IPS-18c (cell line): Measurements from ENCODE around the gene ZFR.
"Not testable (repeated sequence)": the region's sequence is repeated elsewhere in the genome, so short reads cannot be mapped to it uniquely, and the experiment has no call there.

Experiments
- H3K4me3 ChIP-seq: 2 replicates; pipeline ENCODE4 v1.7.0; 2013; ENCODE audit warnings: low read depth, mild to moderate bottlenecking, low read length, moderate library complexity; ENCODE audit not compliant: insufficient read depth
- H3K9me3 ChIP-seq: one replicate; pipeline ENCODE4 v1.6.1; 2013; ENCODE audit warnings: mild to moderate bottlenecking, low read length, moderate library complexity; ENCODE audit not compliant: control insufficient read depth, insufficient read depth

Gene ZFR

GRCh38 chr5:32458880-32459495 lies 14.4 kb upstream of the ZFR start:
- H3K4me3 ChIP-seq: no peak overlapping the region
- no peaks in the 10 kb centered on the region for H3K9me3 ChIP-seq

GRCh38 chr5:32455311-32455710 lies 10.8 kb upstream of the ZFR start:
- no peak overlapping the region for H3K4me3 ChIP-seq

GRCh38 chr5:32454821-32455220 lies 10.3 kb upstream of the ZFR start:
- no peak overlapping the region for H3K4me3 ChIP-seq
- H3K9me3 ChIP-seq: no peaks in the 10 kb centered on the region

More at GRCh38 chr5:32455311-32455710, 10.8 kb upstream of the ZFR start:
- H3K9me3 ChIP-seq: no peaks in the 10 kb centered on the region

GRCh38 chr5:32453916-32454315 lies 9.4 kb upstream of the ZFR start:
- no peak overlapping the region for H3K4me3 ChIP-seq
- H3K9me3 ChIP-seq: no peaks in the 10 kb centered on the region

DNA sequence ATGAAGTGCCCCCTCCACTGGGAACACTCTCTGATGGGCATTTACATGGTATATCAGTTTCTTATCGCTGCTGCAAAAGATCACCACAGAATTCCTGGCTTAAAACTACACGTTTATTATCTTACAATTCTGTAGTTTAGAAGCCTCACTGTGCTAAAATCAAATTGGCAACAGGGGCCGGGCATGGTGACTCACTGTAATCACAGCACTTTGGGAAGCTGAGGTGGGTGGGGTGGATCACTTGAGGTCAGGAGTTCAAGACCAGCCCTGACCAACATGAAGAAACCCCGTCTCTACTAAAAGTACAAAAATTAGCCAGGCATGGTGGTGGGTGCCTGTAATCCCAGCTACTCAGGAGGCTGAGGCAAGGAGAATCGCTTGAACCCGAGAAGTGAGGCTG lies 7.8 kb upstream of the ZFR start:
- H3K9me3 ChIP-seq, H3K4me3 ChIP-seq: not testable (repeated sequence)

DNA sequence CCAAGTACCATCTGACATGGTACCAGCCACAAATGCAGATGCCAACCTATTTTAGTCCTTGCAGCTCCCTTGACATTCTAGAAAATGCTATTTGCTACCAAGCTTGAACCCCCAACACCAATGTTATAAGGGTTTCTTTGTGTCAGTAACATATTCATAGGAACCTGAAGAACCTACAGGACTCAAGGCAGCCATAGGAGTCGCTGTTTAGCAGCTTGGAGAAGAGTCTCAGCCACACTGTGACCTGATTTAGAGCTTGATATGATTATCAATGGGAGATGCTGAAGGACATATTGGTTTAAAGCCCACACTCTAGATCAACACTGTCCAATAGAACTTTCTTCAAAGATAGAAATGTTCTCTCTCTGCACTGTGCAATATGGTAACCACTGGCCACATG lies 6.4 kb upstream of the ZFR start:
- peaks cover 3% of the 10 kb centered on the region for H3K9me3 ChIP-seq
- no peak overlapping the region for H3K4me3 ChIP-seq

GRCh38 chr5:32449262-32449661 lies 4.7 kb upstream of the ZFR start:
- H3K9me3 ChIP-seq: peaks cover 3% of the 10 kb centered on the region
- H3K4me3 ChIP-seq: no peak overlapping the region

DNA sequence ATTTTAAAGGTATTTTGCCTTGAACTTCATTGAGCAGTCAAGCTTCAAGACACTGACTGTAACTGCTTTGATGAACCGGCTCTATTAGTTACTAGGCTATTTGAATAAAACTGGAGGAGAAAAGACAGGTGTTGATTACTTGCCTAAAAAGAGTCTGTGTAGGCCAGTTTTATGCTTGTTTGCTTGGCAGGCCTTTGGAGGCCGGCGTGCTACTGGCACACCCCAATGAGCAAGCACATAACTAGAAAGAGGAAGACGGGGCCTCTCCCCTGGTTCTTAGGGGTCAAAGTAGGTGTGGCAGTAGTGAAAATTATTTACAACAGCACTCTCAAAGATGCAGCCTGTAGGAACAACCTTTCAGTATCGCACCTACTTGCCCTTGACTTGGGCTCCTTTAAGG lies 2.1 kb upstream of the ZFR start:
- peaks cover 3% of the 10 kb centered on the region for H3K9me3 ChIP-seq
- no peak overlapping the region for H3K4me3 ChIP-seq

GRCh38 chr5:32445831-32446614 lies 1.5 kb upstream of the ZFR start:
- H3K9me3 ChIP-seq: peaks cover 3% of the 10 kb centered on the region
- no peak overlapping the region; the same call in 1 of the 2 replicates for H3K4me3 ChIP-seq

DNA sequence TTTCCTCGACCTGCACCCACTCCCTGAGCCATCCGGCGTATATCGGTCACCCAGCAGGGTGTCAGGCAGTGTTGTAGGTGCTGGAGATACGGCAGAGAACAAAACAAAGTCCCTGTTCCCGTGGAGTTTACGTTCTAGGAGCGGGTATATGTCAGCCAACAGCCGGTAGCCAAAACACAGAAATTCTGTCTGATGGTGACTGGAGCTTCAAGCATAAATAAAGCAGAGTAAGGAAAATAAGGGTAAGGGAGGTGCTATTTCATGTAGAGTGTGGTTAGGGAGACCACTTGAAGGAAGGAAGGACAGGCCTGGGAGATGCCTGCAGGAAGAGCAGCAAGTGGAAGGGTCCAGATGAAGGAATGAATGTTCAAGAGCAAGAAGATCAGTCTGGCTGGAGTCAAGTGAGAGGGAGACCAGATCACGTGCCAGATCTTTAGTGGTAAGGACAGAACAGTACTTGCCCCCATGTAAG lies 783 bp upstream of the ZFR start:
- peaks cover 3% of the 10 kb centered on the region for H3K9me3 ChIP-seq
- peak overlapping the region; percentile 71 for H3K4me3 ChIP-seq

- H3K4me3 ChIP-seq: peak overlapping the region; percentile 79
- H3K9me3 ChIP-seq: peaks cover 3% of the 10 kb centered on the region
Measured at GRCh38 chr5:32443541-32444430, 754 bp downstream of the ZFR start.

DNA sequence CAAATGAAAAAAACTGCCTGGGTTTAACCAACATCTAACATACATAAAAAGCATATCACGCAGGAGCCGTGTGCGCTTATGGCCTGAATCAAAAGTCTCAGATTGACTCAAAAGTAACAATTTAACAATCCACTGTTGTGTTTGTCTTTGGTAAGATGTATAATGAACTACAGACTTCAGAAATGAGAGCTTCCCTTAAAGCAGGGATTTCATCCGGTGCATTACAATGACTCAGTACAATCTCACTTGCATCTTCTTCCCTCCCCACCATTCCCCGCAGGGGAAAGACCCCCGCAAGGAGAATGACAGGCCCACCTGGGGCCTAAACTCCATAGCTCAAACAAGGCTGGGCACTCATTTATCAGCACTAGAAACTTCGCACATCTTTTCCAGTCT lies 1.4 kb downstream of the ZFR start:
- Histone ChIP-seq H3K9me3 (peaks cover 3% of the 10 kb centered on the region), H3K4me3 (peak overlapping the region; percentile 79)

DNA sequence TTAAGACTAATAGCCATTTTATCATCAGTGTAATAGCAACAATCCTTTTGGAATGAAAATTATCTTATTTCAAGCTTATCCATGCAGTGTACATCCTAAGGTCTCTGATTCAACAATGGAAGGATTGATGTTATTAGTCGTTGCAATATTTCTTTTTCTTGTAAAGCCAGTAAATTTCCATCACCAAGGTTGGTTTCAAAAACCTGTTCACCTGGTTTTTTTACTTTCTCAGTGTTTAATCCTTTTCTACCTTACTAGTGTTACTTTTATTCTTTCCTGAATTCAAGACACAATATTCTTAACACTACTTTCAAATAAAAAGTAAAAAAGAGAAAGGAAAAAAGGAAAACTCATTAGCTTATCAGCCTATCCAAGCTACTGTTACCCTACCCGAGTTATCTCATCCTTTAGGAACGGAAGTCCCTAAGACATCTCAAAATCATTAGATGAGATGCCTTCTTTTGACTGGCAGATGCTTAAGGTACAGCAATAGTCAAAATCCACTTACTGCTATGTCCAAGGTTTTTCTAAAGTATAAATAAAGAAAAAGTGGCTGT lies 5.4 kb downstream of the ZFR start:
- no peaks in the 10 kb centered on the region for H3K9me3 ChIP-seq
- no peak overlapping the region for H3K4me3 ChIP-seq

DNA sequence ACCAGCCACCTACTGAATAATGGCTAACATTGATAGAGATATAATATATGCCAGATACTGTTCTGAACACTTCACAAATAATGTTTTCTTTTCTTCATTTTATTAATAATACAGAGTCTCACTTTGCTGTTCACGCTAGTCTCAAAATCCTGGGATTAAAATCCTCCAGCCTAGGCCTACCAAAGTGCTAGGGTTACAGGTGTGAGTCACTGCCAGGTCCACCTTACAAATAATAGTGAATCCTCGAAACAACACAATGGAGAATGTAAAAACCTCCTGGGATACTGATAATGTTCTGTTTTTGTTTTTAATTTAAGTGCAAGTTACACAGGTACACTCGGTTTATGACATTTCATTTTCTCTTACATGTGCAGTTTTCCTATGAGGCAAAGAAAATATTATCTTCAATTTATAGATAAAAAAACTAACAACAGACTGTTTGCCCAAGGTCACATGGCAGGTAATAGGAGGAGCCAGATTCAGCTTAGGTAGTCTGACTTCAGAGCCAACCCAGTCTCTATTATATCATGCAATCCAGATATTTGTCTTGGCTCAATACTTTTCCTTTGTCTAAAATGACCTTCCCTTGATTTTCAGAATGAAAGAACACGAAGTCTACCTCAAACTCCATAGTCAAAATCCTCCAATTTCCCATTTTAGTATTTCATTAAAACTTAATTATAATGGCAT lies 7.8 kb downstream of the ZFR start:
- Histone ChIP-seq H3K4me3 (no peak overlapping the region), H3K9me3 (no peaks in the 10 kb centered on the region)

GRCh38 chr5:32435383-32435782 lies 9.2 kb downstream of the ZFR start:
- H3K4me3 ChIP-seq: no peak overlapping the region

DNA sequence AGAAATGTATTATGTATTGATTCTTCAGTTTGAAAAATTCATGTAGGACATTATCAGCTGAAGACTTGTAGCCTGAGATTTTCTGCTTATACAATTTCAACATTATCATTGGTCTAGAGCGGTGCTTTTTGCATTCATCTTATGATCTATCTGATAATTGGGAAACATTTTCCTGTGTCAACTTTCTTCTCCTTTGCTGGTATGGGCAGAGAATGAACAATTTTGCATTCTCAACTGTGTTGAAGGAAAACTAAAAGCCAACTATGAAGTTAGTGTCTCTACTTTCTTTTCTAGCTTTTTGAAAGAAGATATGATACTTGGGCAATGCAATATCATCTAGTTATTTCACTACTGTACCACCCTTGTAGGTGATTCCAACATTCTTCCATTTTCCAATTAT lies 10.3 kb downstream of the ZFR start:
- Histone ChIP-seq H3K9me3 (no peaks in the 10 kb centered on the region), H3K4me3 (no peak overlapping the region)

More at GRCh38 chr5:32435383-32435782, 9.2 kb downstream of the ZFR start:
- H3K9me3 ChIP-seq: no peaks in the 10 kb centered on the region

- H3K9me3 ChIP-seq: no peaks in the 10 kb centered on the region
- no peak overlapping the region for H3K4me3 ChIP-seq
Measured at GRCh38 chr5:32432633-32433032, 11.9 kb downstream of the ZFR start.
